ENCODE measurements around the gene ENPP6.

ENPP6 gene
- long read RNA-seq, donor 1, partial matches to known transcripts = 0 of 1 reads
- long read RNA-seq, donor 1, other reads (novel, unspliced or antisense) = 0 of 1 reads
- long read RNA-seq, donor 2, partial matches to known transcripts = 0 of 2 reads
- long read RNA-seq, donor 2, other reads (novel, unspliced or antisense) = 0 of 2 reads
- long read RNA-seq, donor 3, partial matches to known transcripts = 0 of 1 reads
- long read RNA-seq, donor 3, other reads (novel, unspliced or antisense) = 0 of 1 reads
- long read RNA-seq, donor 4, partial matches to known transcripts = 0 of 3 reads
- long read RNA-seq, donor 4, other reads (novel, unspliced or antisense) = 0 of 3 reads
- long read RNA-seq, donor 5, partial matches to known transcripts = 0 of 1 reads
- long read RNA-seq, donor 5, other reads (novel, unspliced or antisense) = 0 of 1 reads
- long read RNA-seq, donor 6, partial matches to known transcripts = 0 of 4 reads
- long read RNA-seq, donor 6, other reads (novel, unspliced or antisense) = 0 of 4 reads
- long read RNA-seq, donor 7, partial matches to known transcripts = 0 of 3 reads
- long read RNA-seq, donor 7, other reads (novel, unspliced or antisense) = 0 of 3 reads
- long read RNA-seq, donor 8, partial matches to known transcripts = 0 of 4 reads
- long read RNA-seq, donor 8, other reads (novel, unspliced or antisense) = 0 of 4 reads

- DNase-seq = no peak
Observed at GRCh38 chr4:184217634-184218033, at the start of gene ENPP6. Gene ENPP6, minus strand, starts transcription at chr4:184217873. Its CDS starts 54 bp downstream, at chr4:184217819.

- DNase-seq = no peak
Observed at GRCh38 chr4:184267206-184267608, 49.5 kb upstream of the ENPP6 start.

- no peak for DNase-seq
Observed at GRCh38 chr4:184265546-184266351, 48.1 kb upstream of the ENPP6 start.

- DNase-seq = peak; percentile 54
Observed at GRCh38 chr4:184263910-184264732, 46.4 kb upstream of the ENPP6 start.

GRCh38 chr4:184263461-184263860 lies 45.8 kb upstream of the ENPP6 start:
- DNase-seq = no peak

GRCh38 chr4:184262901-184263300 lies 45.2 kb upstream of the ENPP6 start:
- no peak for DNase-seq

- no peak for DNase-seq
Observed at GRCh38 chr4:184261246-184261645, 43.6 kb upstream of the ENPP6 start.

- no peak for DNase-seq
Observed at GRCh38 chr4:184259866-184260265, 42.2 kb upstream of the ENPP6 start.

- no peak for DNase-seq
Observed at GRCh38 chr4:184259081-184259480, 41.4 kb upstream of the ENPP6 start.

GRCh38 chr4:184255871-184256642 lies 38.4 kb upstream of the ENPP6 start:
- no peak for DNase-seq

- DNase-seq = no peak
Observed at GRCh38 chr4:184255361-184255760, 37.7 kb upstream of the ENPP6 start.

GRCh38 chr4:184253072-184253420 lies 35.4 kb upstream of the ENPP6 start:
- no peak for DNase-seq

GRCh38 chr4:184252136-184253071 lies 34.7 kb upstream of the ENPP6 start:
- DNase-seq = no peak

- DNase-seq = no peak
Observed at GRCh38 chr4:184251670-184251980, 34.0 kb upstream of the ENPP6 start.

GRCh38 chr4:184250795-184251669 lies 33.4 kb upstream of the ENPP6 start:
- DNase-seq = no peak

- no peak for DNase-seq
Observed at GRCh38 chr4:184248216-184248615, 30.5 kb upstream of the ENPP6 start.

GRCh38 chr4:184247421-184247820 lies 29.7 kb upstream of the ENPP6 start:
- DNase-seq = no peak

- no peak for DNase-seq
Observed at GRCh38 chr4:184246426-184246825, 28.8 kb upstream of the ENPP6 start.

GRCh38 chr4:184238072-184238745 lies 20.5 kb upstream of the ENPP6 start:
- DNase-seq = no peak

Measured in right kidney (tissue), 9 donors.